Measurements from ENCODE around the gene KRTAP1-1. TPM values are rescaled to one million over a fixed set of nuclear protein-coding genes. Genes with fewer than 3 reads are reported as not detected.

Gene KRTAP1-1
- total RNA-seq, 1 experiment from 2014 or later = not detected

- TF ChIP-seq, protein P1, sequence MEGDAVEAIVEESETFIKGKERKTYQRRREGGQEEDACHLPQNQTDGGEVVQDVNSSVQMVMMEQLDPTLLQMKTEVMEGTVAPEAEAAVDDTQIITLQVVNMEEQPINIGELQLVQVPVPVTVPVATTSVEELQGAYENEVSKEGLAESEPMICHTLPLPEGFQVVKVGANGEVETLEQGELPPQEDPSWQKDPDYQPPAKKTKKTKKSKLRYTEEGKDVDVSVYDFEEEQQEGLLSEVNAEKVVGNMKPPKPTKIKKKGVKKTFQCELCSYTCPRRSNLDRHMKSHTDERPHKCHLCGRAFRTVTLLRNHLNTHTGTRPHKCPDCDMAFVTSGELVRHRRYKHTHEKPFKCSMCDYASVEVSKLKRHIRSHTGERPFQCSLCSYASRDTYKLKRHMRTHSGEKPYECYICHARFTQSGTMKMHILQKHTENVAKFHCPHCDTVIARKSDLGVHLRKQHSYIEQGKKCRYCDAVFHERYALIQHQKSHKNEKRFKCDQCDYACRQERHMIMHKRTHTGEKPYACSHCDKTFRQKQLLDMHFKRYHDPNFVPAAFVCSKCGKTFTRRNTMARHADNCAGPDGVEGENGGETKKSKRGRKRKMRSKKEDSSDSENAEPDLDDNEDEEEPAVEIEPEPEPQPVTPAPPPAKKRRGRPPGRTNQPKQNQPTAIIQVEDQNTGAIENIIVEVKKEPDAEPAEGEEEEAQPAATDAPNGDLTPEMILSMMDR (IDR thresholded peaks at IDR 0.05; ENCODE audit: insufficient read depth in 1 of 2, low read depth in 1 of 2, low read length in 1 of 2, severe bottlenecking in 1 of 2, unreplicated experiment in 1 of 2) = no peak
- no peak for DNase-seq
- H3K36me3 ChIP-seq (ENCODE audit: control insufficient read depth, insufficient read depth, low read length) = no peaks in the 10 kb centered on the region
- no peaks in the 10 kb centered on the region for H3K9me3 ChIP-seq
- Mint-ChIP-seq H3K9me3 (ENCODE audit: unreplicated experiment) (peaks cover 20% of the 10 kb centered on the region), H3K27ac (ENCODE audit: unreplicated experiment) (no peak within 1 kb of the TSS), H3K36me3 (ENCODE audit: insufficient read depth, unreplicated experiment) (no peaks in the 10 kb centered on the region), H3K27me3 (ENCODE audit: insufficient read depth, unreplicated experiment) (no peaks in the 10 kb centered on the region), H3K4me3 (ENCODE audit: unreplicated experiment) (no peak within 1 kb of the TSS), H3K4me1 (ENCODE audit: low read depth, unreplicated experiment) (peaks cover 26% of the 10 kb centered on the region)
- intact Hi-C loops (cut with micrococcal nuclease; ENCODE audit: unreplicated experiment) = no loop called here
- no peaks in the 10 kb centered on the region for H3K27me3 ChIP-seq (replicated peaks; ENCODE audit: control insufficient read depth, insufficient read depth, low read length)
- ChIA-PET POLR2A (no interaction called here), CTCF (no interaction called here)
- no peak within 1 kb of the TSS for H3K4me3 ChIP-seq (ENCODE audit: low read depth, low read length)
- H3K4me1 ChIP-seq = 0 out of 2 replicates have a peak, but pooled peaks cover 6% of the 10 kb centered on the region
- BruUV-seq (replicated peaks) = no TSS peak
Measured at GRCh38 chr17:40993839-40994238, 47.4 kb downstream of the KRTAP1-1 start, which contains the start of gene KRTAP3-3. TSS of gene KRTAP3-3 (minus strand) at chr17:40994164. CDS start at chr17:40994097, 67 bp downstream.

DNA sequence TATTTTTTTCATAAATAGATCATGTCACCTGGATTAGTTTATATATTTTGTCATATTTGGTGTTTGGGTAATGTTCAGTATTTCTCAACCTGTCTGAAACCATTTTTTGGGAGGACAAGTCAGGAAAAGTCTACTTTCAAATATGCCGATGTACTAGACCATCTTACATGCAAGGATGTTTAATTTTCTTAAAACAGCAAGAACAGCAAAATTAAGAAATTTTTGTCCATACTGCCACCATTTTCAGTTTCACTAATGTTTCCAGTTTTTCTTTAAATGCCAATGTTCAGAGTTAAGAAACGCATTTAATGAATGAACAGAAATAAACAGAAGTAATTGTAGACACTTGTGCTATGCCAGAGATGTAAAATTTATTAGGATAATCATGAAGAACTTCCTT, 48.2 kb downstream of the KRTAP1-1 start:
- H3K9me3 Mint-ChIP-seq (ENCODE audit: unreplicated experiment) = peaks cover 20% of the 10 kb centered on the region
- Histone ChIP-seq H3K27me3 (replicated peaks; ENCODE audit: control insufficient read depth, insufficient read depth, low read length) (no peaks in the 10 kb centered on the region), H3K4me3 (ENCODE audit: low read depth, low read length) (no peak overlapping the region), H3K4me1 (0 out of 2 replicates have a peak, but pooled peaks cover 6% of the 10 kb centered on the region), H3K36me3 (ENCODE audit: control insufficient read depth, insufficient read depth, low read length) (no peaks in the 10 kb centered on the region), H3K9me3 (no peaks in the 10 kb centered on the region)
- no peak overlapping the region for H3K27ac Mint-ChIP-seq (ENCODE audit: unreplicated experiment)
- peaks cover 26% of the 10 kb centered on the region for H3K4me1 Mint-ChIP-seq (ENCODE audit: low read depth, unreplicated experiment)
- no TSS peak for BruUV-seq (replicated peaks)
- H3K4me3 Mint-ChIP-seq (ENCODE audit: unreplicated experiment) = no peak overlapping the region
- TF ChIP-seq, protein P1 (IDR thresholded peaks at IDR 0.05; ENCODE audit: insufficient read depth in 1 of 2, low read depth in 1 of 2, low read length in 1 of 2, severe bottlenecking in 1 of 2, unreplicated experiment in 1 of 2) = no peak
- no peaks in the 10 kb centered on the region for H3K27me3 Mint-ChIP-seq (ENCODE audit: insufficient read depth, unreplicated experiment)
- CTCF ChIA-PET = no interaction called here
- DNase-seq = no peak
- POLR2A ChIA-PET = no interaction called here
- intact Hi-C loops (cut with micrococcal nuclease; ENCODE audit: unreplicated experiment) = no loop called here
- H3K36me3 Mint-ChIP-seq (ENCODE audit: insufficient read depth, unreplicated experiment) = no peaks in the 10 kb centered on the region

GRCh38 chr17:40992666-40993065, 48.6 kb downstream of the KRTAP1-1 start:
- H3K4me1 ChIP-seq = 0 out of 2 replicates have a peak, but pooled peaks cover 6% of the 10 kb centered on the region
- H3K36me3 Mint-ChIP-seq (ENCODE audit: insufficient read depth, unreplicated experiment) = no peaks in the 10 kb centered on the region
- BruUV-seq (replicated peaks) = no TSS peak
- no peaks in the 10 kb centered on the region for H3K27me3 ChIP-seq (replicated peaks; ENCODE audit: control insufficient read depth, insufficient read depth, low read length)
- CTCF ChIA-PET = no interaction called here
- peaks cover 26% of the 10 kb centered on the region for H3K4me1 Mint-ChIP-seq (ENCODE audit: low read depth, unreplicated experiment)
- no peak overlapping the region for H3K27ac Mint-ChIP-seq (ENCODE audit: unreplicated experiment)
- H3K36me3 ChIP-seq (ENCODE audit: control insufficient read depth, insufficient read depth, low read length) = no peaks in the 10 kb centered on the region
- TF ChIP-seq, protein P1 (IDR thresholded peaks at IDR 0.05; ENCODE audit: insufficient read depth in 1 of 2, low read depth in 1 of 2, low read length in 1 of 2, severe bottlenecking in 1 of 2, unreplicated experiment in 1 of 2) = no peak
- peaks cover 20% of the 10 kb centered on the region for H3K9me3 Mint-ChIP-seq (ENCODE audit: unreplicated experiment)
- H3K4me3 Mint-ChIP-seq (ENCODE audit: unreplicated experiment) = no peak overlapping the region
- no peaks in the 10 kb centered on the region for H3K27me3 Mint-ChIP-seq (ENCODE audit: insufficient read depth, unreplicated experiment)
- no peak overlapping the region for H3K4me3 ChIP-seq (ENCODE audit: low read depth, low read length)
- POLR2A ChIA-PET = no interaction called here
- intact Hi-C loops (cut with micrococcal nuclease; ENCODE audit: unreplicated experiment) = no loop called here
- no peaks in the 10 kb centered on the region for H3K9me3 ChIP-seq
- no peak for DNase-seq

Other genes with a start within 250 kb of the KRTAP1-1 start
- not detected in 2 replicates for gene KRT28, start 241.5 kb downstream of the KRTAP1-1 start, total RNA-seq (2022)
- 48.3 and 48.6 TPM in 2 replicates for gene KRT10, start 218.8 kb downstream of the KRTAP1-1 start, total RNA-seq (2022)
- gene KRT12, start 174.2 kb downstream of the KRTAP1-1 start, total RNA-seq (2022) = not detected in 2 replicates
- 0.53 and 1.0 TPM in 2 replicates for gene KRT20, start 156.2 kb downstream of the KRTAP1-1 start, total RNA-seq (2022)
- 43.6 and 47.1 TPM in 2 replicates for gene KRT23, start 103.8 kb downstream of the KRTAP1-1 start, total RNA-seq (2022)
- gene KRT39, start 74.5 kb downstream of the KRTAP1-1 start, total RNA-seq (2022) = not detected in 2 replicates
- not detected in 2 replicates for gene KRT40, start 57.1 kb downstream of the KRTAP1-1 start, total RNA-seq (2022)
- not detected in 2 replicates for gene KRTAP3-3, start 47.3 kb downstream of the KRTAP1-1 start, total RNA-seq (2022)
- not detected in 2 replicates for gene KRTAP3-2, start 41.5 kb downstream of the KRTAP1-1 start, total RNA-seq (2022)
- gene KRTAP3-1, start 32.3 kb downstream of the KRTAP1-1 start, total RNA-seq (2022) = 7.4 and 7.9 TPM in 2 replicates
- not detected in 2 replicates for gene KRTAP1-5, start 14.2 kb downstream of the KRTAP1-1 start, total RNA-seq (2022)
- gene KRTAP1-4, start 11.3 kb downstream of the KRTAP1-1 start, total RNA-seq (2022) = not detected in 2 replicates
- not detected in 2 replicates for gene KRTAP1-3, start 6.6 kb downstream of the KRTAP1-1 start, total RNA-seq (2022)
- gene KRTAP2-1, start 5.9 kb upstream of the KRTAP1-1 start, total RNA-seq (2022) = not detected in 2 replicates
- gene KRTAP2-2, start 13.8 kb upstream of the KRTAP1-1 start, total RNA-seq (2022) = not detected in 2 replicates
- 3.7 and 4.9 TPM in 2 replicates for gene KRTAP2-3, start 18.7 kb upstream of the KRTAP1-1 start, total RNA-seq (2022)
- not detected in 2 replicates for gene KRTAP2-4, start 24.4 kb upstream of the KRTAP1-1 start, total RNA-seq (2022)
- gene KRTAP4-7, start 42.7 kb upstream of the KRTAP1-1 start, total RNA-seq (2022) = not detected in 2 replicates
- not detected in 2 replicates for gene KRTAP4-8, start 56.7 kb upstream of the KRTAP1-1 start, total RNA-seq (2022)
- gene KRTAP4-16, start 60.8 kb upstream of the KRTAP1-1 start, total RNA-seq (2022) = not detected in 2 replicates
- gene KRTAP4-9, start 63.9 kb upstream of the KRTAP1-1 start, total RNA-seq (2022) = not detected in 2 replicates
- not detected in 2 replicates for gene KRTAP4-11, start 76.9 kb upstream of the KRTAP1-1 start, total RNA-seq (2022)
- not detected in 2 replicates for gene KRTAP4-12, start 82.7 kb upstream of the KRTAP1-1 start, total RNA-seq (2022)
- not detected in 2 replicates for gene KRTAP4-6, start 99.1 kb upstream of the KRTAP1-1 start, total RNA-seq (2022)
- gene KRTAP4-5, start 108.4 kb upstream of the KRTAP1-1 start, total RNA-seq (2022) = not detected in 2 replicates
- gene KRTAP4-4, start 119.3 kb upstream of the KRTAP1-1 start, total RNA-seq (2022) = not detected in 2 replicates
- not detected in 2 replicates for gene KRTAP4-3, start 126.8 kb upstream of the KRTAP1-1 start, total RNA-seq (2022)
- gene KRTAP4-2, start 136.8 kb upstream of the KRTAP1-1 start, total RNA-seq (2022) = not detected in 2 replicates
- 0.49 TPM in 1 of 2 replicates, not detected in the other for gene KRTAP4-1, start 143.5 kb upstream of the KRTAP1-1 start, total RNA-seq (2022)
- not detected in 2 replicates for gene KRTAP9-1, start 148.4 kb upstream of the KRTAP1-1 start, total RNA-seq (2022)
- gene KRTAP9-2, start 185.2 kb upstream of the KRTAP1-1 start, total RNA-seq (2022) = not detected in 2 replicates
- gene KRTAP9-3, start 191.0 kb upstream of the KRTAP1-1 start, total RNA-seq (2022) = not detected in 2 replicates
- gene KRTAP9-8, start 196.5 kb upstream of the KRTAP1-1 start, total RNA-seq (2022) = not detected in 2 replicates
- not detected in 2 replicates for gene KRTAP9-4, start 208.2 kb upstream of the KRTAP1-1 start, total RNA-seq (2022)
- gene KRTAP9-9, start 213.9 kb upstream of the KRTAP1-1 start, total RNA-seq (2022) = not detected in 2 replicates
- not detected in 2 replicates for gene KRTAP9-6, start 223.9 kb upstream of the KRTAP1-1 start, total RNA-seq (2022)
- not detected in 2 replicates for gene KRTAP9-7, start 234.2 kb upstream of the KRTAP1-1 start, total RNA-seq (2022)

All from Caco-2 (cell line).